ENCODE results near the gene SLC8A1. TPM values are rescaled to one million over a fixed set of nuclear protein-coding genes. Genes with fewer than 3 reads are reported as not detected.
A peak's percentile ranks its signal among the peaks of the same experiment; 100 is the strongest.

The SLC8A1 gene
- total RNA-seq, 2 donors from 2014 or later = 590 to 696 TPM

- no peak for DNase-seq
- intact Hi-C loops (cut with DNase I) = no loop called here
- no peak for ATAC-seq
Measured at GRCh38 chr2:40339026-40339425, 112.9 kb downstream of the SLC8A1 start.

- intact Hi-C loops (cut with DNase I) = no loop called here
- DNase-seq (no peak), ATAC-seq (peak; percentile 41 to 46)
Measured at GRCh38 chr2:40332191-40332826, 119.6 kb downstream of the SLC8A1 start.

GRCh38 chr2:40330096-40330495 lies 121.8 kb downstream of the SLC8A1 start:
- DNase-seq (no peak), ATAC-seq (no peak)
- intact Hi-C loops (cut with DNase I) = no loop called here

GRCh38 chr2:40329739-40330030 lies 122.2 kb downstream of the SLC8A1 start:
- intact Hi-C loops (cut with DNase I) = no loop called here
- DNase-seq (no peak), ATAC-seq (peak; percentile 33 to 63)

GRCh38 chr2:40325116-40325515 lies 126.8 kb downstream of the SLC8A1 start:
- intact Hi-C loops (cut with DNase I) = no loop called here
- DNase-seq = no peak
- ATAC-seq = peak in 1 of 2 donors; percentile 18

- intact Hi-C loops (cut with DNase I) = no loop called here
- no peak for DNase-seq
- no peak for ATAC-seq
Measured at GRCh38 chr2:40324656-40325055, 127.2 kb downstream of the SLC8A1 start.

GRCh38 chr2:40321822-40322221 lies 130.1 kb downstream of the SLC8A1 start:
- DNase-seq = no peak
- intact Hi-C loops (cut with DNase I) = no loop called here
- ATAC-seq = no peak

- intact Hi-C loops (cut with DNase I) = no loop called here
- no peak for ATAC-seq
- DNase-seq = no peak
Measured at GRCh38 chr2:40321016-40321623, 130.8 kb downstream of the SLC8A1 start.

- intact Hi-C loops (cut with DNase I) = no loop called here
- no peak for ATAC-seq
- DNase-seq = no peak
Measured at GRCh38 chr2:40318921-40319320, 133.0 kb downstream of the SLC8A1 start.

GRCh38 chr2:40317761-40318160 lies 134.1 kb downstream of the SLC8A1 start:
- ATAC-seq (peak in 1 of 2 donors; percentile 39), DNase-seq (no peak)
- intact Hi-C loops (cut with DNase I) = no loop called here

GRCh38 chr2:40317046-40317445 lies 134.8 kb downstream of the SLC8A1 start:
- DNase-seq (no peak), ATAC-seq (peak in 1 of 2 donors; percentile 71)
- intact Hi-C loops (cut with DNase I) = no loop called here

- ATAC-seq = peak in 1 of 2 donors; percentile 27
- intact Hi-C loops (cut with DNase I) = no loop called here
- DNase-seq = no peak
Measured at GRCh38 chr2:40316620-40317019, 135.3 kb downstream of the SLC8A1 start.

GRCh38 chr2:40315683-40316082 lies 136.2 kb downstream of the SLC8A1 start:
- peak in 1 of 2 donors; percentile 49 for ATAC-seq
- intact Hi-C loops (cut with DNase I) = no loop called here
- DNase-seq = no peak

GRCh38 chr2:40311026-40311425 lies 140.9 kb downstream of the SLC8A1 start:
- intact Hi-C loops (cut with DNase I) = no loop called here
- no peak for ATAC-seq
- no peak for DNase-seq

GRCh38 chr2:40310303-40310702 lies 141.6 kb downstream of the SLC8A1 start:
- DNase-seq = no peak
- intact Hi-C loops (cut with DNase I) = no loop called here
- ATAC-seq = no peak

GRCh38 chr2:40304340-40304739 lies 147.6 kb downstream of the SLC8A1 start:
- intact Hi-C loops (cut with DNase I) = no loop called here
- DNase-seq (peak; percentile 28), ATAC-seq (peak; percentile 67 to 89)

- DNase-seq (no peak), ATAC-seq (no peak)
- intact Hi-C loops (cut with DNase I) = no loop called here
Measured at GRCh38 chr2:40303746-40304145, 148.1 kb downstream of the SLC8A1 start.

- DNase-seq (no peak), ATAC-seq (no peak)
- intact Hi-C loops (cut with DNase I) = no loop called here
Measured at GRCh38 chr2:40302751-40303325, 149.1 kb downstream of the SLC8A1 start.

GRCh38 chr2:40300391-40300790 lies 151.5 kb downstream of the SLC8A1 start:
- DNase-seq (no peak), ATAC-seq (no peak)
- intact Hi-C loops (cut with DNase I) = no loop called here

GRCh38 chr2:40299781-40300180 lies 152.1 kb downstream of the SLC8A1 start:
- intact Hi-C loops (cut with DNase I) = no loop called here
- ATAC-seq = no peak
- no peak for DNase-seq

- DNase-seq = no peak
- no peak for ATAC-seq
- intact Hi-C loops (cut with DNase I) = no loop called here
Measured at GRCh38 chr2:40299173-40299572, 152.7 kb downstream of the SLC8A1 start.

Measured in left cardiac atrium (tissue), 4 donors.